D341Med (cell line): ENCODE measurements around the gene ST6GAL1.
"Not testable (repeated sequence)": the region's sequence is repeated elsewhere in the genome, so short reads cannot be mapped to it uniquely, and the experiment has no call there.

Experiments used
- DNase-seq: peaks from one replicate; pipeline ENCODE4 v3.0.0; 2012; ENCODE audit warnings: low spot score

ST6GAL1 gene

DNA sequence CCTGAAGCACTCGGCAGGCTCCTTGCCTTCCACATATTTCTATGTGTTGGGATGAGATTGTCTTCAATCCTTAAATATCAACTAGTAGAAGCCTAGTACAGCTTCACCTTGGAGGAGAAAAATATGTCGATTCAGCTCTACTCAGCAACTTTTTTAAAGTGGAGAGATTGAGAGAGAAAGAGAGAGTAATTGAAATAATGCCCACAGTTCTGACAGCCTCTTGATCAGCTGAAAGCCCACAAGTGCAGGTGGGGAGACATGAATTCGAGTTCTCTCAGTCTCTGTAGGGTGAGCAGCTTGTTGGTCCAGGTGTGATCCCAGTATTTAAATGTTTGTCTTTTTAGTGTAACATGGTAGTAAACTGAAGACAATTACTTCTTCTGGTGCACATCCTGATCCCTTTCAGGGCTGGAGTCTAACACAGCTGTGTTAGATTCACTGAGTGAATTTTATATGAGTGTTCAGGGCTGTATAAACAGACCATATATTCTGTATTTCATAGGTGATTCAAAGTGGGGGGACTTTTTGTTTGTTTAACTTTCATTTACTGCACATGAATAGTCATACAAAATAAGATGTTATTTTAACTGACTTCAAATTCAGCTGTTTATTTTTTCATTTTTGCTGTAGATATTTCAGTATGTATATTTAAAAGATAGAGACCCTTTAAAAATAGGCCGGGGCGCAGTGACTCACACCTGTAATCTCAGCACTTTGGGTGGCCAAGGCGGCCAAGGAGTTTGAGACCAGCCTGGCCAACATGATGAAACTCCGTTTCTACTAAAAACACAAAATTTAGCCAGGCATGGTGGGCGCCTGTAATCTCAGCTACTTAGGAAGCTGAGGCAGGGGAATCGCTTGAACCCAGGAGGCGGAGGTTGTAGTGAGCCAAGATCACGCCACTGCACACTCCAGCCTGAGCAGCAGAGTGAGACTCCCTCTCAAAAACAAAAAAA is 64.0 kb downstream of the ST6GAL1 start:
- no peak for DNase-seq

DNA sequence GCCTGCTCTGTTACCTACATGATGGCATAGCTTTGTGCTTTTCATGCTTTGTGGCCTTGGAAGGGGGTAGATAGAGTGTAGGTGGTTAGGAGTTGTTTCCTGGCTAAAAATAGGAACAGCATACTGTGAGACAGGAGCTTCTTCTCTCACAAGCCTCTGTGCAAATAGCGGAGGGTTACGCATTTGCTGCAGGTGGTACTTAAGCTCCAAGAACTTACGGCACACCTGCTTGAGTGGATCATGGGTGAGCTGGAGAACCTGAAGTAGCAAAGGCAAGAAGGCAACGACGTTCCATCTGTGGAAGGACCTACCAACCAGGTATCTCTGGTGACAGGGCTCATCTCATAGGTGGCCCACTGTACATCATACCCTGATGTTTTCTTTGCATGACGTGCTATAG is 66.0 kb downstream of the ST6GAL1 start:
- no peak for DNase-seq

DNA sequence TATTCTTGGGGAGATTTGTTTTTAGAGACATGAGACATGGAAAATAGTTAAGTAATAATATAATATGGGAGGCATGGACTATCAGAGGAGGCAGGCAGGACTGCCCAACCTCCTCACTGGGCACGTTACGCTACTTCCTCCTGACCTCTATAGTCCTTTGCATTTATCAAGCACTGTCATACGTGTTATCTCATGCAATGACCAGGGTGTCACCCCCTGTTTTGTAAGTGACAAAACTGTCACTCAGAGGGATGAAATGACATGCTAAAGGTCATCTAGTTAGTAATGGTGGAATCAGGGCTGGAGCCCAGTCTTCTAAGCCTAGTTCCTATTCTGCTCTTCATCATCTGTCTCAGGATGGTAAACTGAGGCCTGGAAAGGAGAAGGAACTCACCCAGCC is 66.7 kb downstream of the ST6GAL1 start:
- no peak for DNase-seq

DNA sequence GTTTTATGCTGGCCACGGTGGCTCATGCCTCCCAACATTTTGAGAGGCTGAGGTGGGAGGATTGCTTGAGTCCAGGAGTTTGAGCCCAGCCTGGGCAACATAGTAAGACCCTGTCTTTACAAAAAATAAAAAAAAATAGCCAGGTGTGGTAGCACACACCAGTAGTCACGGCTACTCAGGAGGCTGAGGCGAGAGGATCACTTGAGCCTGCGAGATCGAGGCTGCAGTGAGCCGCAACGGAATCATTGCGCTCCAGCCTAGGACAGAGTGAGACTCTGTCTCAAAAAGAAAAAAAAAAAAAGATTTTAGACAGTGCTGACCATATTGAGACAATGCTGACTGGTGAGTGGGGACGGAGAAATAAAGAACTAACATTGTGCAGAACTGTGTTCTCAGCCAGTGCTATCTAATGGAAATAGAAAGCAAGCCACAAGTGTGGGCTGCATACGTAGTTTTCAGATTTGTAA is 67.2 kb downstream of the ST6GAL1 start:
- DNase-seq = no peak

DNA sequence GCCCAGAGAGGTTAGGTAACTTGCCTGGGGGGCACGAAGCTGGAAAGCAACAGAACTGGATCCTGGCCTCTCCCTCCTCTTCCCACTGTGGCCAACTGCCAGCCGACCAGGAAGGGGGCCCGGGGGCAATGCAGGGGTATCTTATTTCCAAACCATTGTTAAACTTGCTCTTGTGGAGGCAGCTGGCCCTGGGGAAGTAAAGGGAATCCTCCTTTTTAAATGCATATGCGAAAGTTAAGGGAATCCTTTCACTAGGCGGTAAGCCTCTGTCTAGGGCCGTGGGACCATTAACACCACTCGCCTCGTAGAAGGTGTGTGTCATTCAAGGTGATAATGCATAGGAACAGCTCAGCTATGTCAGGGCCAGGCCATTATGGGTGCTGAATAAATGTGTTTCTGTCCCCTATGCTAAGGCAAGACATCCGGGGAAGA is 68.6 kb downstream of the ST6GAL1 start:
- DNase-seq = no peak

DNA sequence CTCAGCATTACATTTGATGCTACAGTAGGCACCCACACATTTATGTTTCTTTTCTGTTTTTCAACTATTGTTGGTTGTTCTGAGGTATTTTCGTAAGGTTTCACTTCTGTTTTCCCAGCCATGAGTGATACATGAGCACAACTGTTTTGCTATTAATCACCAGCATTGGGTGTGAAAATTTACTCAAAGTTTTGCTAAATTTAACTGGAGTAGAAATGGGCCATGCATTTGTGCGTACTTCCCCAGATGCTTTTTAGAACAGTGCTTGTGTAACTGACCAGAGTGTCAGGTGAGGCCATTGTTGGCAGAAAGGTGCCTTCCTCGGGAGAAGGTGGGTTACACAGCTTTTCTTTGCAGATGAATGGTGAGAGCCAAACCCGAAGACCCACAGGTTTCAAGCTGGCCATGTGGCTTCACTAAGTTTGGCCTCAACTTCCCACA is 70.4 kb downstream of the ST6GAL1 start:
- no peak for DNase-seq

DNA sequence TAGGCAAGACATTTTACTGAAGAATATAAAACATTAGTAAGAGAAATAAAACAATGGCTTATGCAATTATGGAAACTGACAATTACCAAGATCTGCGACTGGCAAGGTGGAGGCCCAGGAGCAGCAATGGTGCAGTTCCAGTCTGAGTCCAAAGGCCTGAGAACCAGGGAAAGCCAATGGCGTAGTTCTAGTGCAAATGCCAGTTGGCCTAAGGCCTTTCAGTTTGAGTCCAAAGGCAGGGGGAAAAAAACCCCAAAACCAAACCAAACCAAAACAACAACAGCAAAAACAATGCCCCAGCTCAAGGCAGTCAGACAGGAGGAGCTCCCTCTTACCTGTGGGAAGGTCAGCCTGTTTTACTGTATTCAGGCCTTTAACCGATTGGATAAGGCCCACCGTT is 72.6 kb downstream of the ST6GAL1 start:
- DNase-seq = no peak

DNA sequence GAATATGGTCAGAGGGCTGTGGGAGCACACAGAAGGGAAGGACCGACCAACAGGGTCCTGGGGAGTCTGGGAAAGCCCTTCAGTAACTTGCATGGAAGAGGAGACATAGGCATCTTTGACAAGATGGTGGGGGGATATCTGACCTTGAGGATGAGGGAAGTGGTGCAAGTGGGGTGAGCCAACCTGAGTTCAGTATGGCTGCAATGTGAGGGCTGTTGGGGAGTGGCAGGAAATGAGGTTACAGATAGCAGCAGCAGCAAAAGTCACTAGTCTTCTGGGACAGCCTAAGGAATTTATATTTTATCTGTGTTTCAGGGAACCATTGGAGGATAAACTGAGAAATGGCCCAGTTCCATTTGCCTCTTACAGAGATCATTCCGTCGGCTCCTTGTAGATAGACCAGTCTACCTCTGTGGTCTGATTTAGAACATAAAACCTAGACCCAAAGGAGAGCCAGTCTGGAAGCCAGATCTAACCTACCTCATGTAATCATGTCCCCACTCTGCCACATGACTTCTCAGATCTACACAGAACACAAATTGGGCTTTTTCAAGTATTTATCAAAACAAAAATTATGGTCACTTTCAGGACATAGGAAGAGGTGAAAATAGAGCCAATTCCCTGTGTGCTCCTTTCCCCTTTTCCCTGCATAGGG is 75.6 kb downstream of the ST6GAL1 start:
- DNase-seq = no peak

DNA sequence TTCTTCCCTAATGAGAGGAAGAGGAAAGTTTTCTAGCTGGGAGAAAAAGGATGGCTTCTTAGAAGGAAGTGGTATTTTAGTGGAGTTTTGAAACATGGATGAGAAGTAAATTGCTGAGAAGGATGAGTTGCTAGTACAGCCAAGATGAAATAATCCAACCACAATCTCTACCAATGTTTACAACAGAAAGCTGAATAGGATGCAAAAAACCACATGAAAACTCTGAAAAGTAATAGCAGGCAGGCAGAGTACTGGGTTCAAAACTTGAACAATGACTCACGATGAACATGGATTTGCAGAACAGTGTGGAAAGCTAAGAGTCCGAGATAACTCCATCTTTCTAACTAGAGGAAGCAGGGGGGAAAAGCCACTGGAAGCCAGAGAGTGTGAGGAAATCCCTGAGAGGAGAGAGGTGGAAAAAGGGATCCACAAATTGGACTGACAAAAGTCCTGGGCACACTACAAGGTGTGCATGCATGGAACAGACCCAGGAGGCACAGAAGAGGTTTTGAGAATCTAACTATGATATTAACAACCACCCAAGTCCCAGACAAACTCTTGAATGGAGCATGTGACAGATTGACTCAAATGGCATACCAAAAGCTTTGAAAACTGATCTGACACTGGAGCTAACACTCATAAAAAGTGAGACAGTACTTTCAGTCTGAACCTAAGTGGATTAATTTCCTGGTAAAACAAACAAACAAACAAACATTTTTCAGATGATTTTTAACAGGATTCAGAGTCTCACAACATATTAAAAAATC is 76.7 kb downstream of the ST6GAL1 start:
- DNase-seq = no peak

DNA sequence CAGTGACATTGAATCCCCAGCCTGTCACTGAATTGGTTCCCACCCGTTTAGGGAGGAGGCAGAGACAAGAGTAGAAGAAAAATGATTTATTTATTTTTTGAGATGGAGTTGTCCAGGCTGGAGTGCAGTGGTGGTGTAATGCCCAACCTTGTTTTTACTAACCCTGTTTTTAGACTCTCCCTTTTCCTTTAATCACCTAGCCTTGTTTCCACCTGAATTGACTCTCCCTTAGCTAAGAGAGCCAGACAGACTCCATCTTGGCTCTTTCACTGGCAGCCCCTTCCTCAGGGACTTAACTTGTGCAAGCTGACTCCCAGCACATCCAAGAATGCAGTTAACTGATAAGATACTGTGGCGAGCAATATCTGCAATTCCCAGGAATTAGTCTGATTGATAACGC is 80.1 kb downstream of the ST6GAL1 start:
- DNase-seq = not testable (repeated sequence)

DNA sequence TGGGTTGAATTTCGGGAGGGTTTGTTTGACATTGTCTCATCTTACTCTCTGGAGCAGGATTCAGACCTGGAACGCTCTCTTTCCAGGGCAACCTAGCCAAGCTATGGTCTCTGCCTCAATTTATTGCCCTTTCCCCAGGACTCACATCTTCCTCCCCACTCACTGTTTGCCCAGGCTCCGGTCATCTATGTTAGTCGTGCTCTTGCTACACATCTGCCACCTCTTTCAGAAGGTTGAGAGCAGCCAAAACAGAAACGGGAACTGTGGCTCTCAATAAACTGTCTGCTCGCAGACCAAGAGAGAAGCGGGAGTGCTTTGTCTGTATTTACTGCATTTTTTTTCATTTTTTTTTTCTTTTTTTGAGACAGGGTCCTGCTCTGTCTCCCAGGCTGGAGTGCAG is 81.6 kb downstream of the ST6GAL1 start:
- DNase-seq = no peak

DNA sequence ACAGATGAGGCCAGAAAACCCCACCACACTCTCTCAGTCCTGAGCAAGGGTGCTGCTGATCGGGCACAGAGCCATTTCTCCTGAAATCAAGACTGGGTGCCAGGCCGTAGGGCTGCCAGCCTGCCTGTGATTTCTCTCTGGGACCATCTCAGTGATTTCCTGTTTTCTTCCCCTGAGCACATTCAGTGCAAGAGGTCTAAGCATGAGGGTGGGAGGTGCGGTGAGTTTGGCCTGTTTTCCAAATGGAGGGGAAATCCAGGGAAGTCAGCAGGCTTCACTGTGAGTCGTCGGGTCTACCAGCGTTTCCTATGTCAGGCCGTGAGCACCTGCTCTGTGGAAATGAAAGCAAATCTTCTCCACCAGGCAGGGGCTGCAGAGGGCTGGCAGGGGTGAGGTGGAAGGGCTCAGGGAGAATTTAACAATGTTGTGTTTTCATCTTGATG is 82.3 kb downstream of the ST6GAL1 start:
- no peak for DNase-seq

DNA sequence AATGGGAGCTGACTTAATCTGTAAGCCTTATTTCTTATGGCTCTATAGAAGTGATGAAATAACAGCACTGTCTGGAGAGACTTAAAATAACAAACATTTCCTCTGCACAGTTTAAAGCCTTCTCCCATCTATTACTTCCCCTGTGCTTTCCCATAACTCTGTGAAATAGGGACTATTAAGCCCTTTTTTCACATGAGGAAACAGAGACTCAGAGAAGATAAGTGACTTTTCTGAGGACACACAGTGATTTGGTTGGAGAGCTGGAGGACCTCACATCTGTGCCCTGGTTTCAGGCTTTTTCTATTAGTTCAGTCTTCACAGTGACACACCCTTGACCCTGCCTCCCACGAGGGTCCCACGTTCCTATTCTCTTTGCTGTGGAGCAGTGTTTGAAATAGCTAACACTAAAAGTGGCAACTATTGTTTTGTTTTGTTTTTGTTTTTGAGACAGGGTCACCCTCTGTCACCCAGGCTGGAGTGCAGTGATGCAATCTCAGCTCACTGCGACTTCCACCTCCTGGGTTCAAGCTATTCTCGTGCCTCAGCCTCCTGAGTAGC is 82.9 kb downstream of the ST6GAL1 start:
- no peak for DNase-seq

DNA sequence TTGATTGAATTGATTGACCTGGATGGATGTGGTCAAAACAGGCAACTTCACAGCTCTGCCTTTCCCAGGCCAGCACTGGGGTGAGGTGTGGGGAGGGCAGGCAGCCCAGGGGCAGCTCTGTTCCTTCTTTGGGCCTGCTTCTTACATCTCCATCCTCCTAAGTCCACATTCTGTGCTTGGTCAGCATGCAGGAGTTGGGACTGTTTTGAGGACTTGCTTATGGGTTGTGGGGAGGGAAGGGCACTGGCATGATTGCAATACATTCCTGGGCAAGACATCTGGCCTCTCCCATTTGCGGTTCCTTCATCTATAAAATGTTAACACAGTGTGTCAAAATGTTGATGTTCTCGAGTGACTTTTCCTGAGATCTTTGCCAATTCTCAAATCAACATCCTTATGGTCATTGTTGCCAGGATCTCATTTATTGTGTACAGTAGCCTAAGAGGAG is 84.1 kb downstream of the ST6GAL1 start:
- no peak for DNase-seq

DNA sequence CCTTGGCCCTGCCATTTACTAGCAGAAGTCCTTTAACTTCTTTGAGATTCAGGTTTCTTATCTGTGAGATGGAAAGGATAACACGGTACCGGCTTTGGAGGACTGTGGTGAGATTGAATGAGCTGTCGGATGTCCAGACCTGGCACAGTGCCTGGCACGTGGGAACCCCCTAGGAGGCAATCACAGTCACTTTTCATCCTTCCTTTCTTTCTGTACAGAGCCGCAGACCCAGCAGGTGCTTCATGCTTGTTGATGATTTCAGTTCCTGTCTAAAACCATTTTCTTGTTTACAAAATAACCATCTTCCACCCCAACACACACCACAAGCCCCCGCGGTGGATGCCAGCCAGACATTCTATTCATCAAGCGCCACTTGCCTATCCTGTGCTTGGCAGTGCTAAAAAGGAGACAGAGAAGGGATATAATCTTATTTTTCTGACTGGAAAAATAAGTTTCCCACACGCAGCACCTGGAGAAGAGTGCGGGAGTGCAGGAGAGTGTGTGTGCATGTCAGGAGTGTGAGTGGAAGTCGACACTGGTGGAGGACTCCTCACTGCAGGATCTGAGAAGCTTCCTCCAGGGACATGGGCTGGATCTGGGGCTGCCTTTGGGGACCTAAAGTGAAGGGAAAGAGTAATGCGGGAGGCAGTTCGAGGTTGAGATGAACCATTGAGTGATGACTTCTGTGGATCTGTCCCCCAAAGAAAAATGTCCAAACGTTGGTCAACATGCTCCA is 85.7 kb downstream of the ST6GAL1 start:
- DNase-seq = no peak

DNA sequence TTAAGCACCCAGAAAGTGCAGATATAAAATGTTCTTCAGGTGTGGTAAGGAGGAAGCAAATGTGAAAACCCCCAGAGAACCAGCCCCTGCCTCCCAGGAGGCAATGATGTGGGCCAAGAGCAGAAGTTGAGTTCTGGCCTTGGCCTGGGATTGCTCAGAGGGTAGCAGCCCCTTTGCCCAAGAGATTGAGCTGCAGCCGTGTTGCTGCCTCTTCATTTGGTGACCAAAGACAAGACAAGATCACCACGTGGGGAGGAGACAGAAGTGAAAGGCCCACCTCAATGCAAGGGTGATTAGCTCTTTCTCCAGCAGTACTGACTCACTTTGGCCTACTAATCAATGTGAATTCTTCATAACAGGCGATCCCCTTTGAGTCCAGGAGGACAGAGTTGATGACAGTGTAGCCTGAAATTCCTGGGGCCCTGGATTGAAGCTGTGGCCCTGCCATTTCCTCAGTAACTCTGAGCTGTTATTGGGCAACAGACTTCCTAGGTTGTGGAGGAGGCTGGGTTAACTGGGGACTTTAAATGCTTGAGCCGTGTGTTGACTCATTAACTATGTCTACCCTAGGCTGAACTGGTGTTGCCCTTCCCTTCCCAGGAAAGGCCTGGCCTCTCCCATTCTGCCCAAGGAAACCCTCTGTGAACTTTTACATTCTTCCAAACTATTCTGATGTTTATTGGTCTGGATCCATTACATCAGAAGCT is 86.5 kb downstream of the ST6GAL1 start:
- DNase-seq = no peak

DNA sequence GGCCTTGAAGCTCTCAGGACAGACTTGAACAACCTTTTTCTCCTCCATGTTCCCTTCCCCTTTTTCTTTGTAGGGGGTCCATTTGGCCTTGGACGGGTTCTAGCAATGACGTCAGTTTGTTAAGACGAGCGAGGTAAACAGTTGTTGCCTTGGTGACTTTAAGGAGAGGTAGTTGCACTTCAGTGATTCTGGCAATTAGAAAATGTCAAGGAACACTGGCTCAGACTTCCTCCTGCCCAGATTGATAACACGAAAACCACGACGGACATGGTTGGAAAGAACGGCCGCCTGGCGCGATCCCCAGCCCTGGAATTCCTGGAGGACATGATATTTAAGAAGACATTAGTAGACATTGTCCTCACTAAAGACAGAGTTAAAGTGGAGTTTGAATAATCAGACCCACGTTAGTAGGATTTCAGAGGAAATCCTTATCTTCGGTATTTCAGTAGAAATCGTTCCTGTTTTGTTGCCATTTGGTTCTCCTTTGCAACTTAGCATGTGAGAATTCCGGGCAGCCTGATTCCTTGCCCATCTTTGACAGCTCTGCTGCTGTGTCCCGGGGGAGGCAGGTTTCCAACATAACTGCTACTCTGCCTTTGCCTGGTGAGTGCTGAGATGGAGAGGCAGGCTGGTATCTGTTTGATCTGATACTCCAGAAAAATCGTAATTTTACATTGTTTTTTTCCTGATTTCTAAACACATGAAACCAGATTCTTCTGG is 87.3 kb downstream of the ST6GAL1 start:
- DNase-seq = no peak

DNA sequence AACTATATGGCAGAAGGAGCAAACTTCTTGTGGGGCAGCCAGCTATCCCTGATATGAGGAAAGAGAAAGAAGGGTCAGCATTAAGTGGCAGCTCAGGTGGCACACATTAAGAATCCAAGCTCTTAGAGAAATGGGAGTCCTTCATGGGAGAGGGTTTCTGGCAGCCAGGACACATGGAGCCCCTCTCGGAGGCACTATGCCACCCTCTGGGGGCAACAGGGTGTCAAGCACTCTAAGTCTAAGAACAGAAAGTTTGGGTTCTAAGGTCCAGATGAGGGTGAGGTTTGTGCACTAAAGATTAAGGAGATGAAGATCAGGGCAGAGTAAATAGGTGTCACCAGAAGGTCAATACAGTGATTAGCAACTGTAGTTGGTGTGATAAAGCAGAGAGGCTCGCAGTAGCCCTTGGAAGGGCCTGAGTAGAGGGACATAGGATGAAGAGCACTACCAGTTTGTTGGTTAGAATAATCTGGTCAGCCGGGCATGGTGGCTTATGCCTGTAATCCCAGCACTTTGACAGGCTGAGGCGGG is 89.3 kb downstream of the ST6GAL1 start:
- no peak for DNase-seq

DNA sequence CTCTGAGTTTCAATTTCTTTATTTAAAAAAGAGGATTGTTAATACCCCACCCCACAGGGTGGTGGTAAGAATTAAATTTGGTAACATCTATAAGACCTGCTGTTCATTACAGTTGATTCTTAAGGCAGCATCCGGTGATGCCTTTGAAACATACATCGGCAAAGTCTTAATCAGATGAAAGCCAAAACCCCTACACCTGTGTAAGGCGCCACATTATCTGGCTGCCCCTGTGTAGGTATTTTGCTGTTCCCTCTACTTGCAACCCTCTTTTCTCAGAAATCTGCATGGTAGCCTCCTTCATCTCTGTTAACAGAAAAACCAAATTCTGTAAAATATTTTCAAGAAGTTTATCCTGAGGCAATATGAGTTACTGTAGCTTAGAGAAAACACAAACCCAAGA is 90.0 kb downstream of the ST6GAL1 start:
- DNase-seq = no peak
